Measurements from ENCODE around the gene PNN. TPM values are rescaled to one million over a fixed set of nuclear protein-coding genes. Genes with fewer than 3 reads are reported as not detected.
"Not testable (repeated sequence)": the region's sequence is repeated elsewhere in the genome, so short reads cannot be mapped to it uniquely, and the experiment has no call there.

Gene PNN
- total RNA-seq, 2 donors from 2014 or later: 29.8 to 32.7 TPM

- no peaks in the 10 kb centered on the region for H3K36me3 ChIP-seq
- no peaks in the 10 kb centered on the region for H3K4me1 ChIP-seq (replicated peaks)
- DNase-seq (ENCODE audit: low spot score): no peak
- 58% methylated on average over 3 of the region's 3 CpGs for WGBS
- no peak overlapping the region for H3K27ac ChIP-seq
- H3K9me3 ChIP-seq: no peaks in the 10 kb centered on the region
- TF ChIP-seq POLR2A (IDR thresholded peaks at IDR 0.05): no peak
- TF ChIP-seq CTCF (IDR thresholded peaks at IDR 0.05): no peak
- H3K4me3 ChIP-seq: no peak overlapping the region
- intact Hi-C loops (cut with DNase I): no loop called here
- H3K27me3 ChIP-seq (replicated peaks; ENCODE audit: insufficient read depth): no peaks in the 10 kb centered on the region
These were observed 44.0 kb downstream of the PNN start for GRCh38 chr14:39219075-39219499.

GRCh38 chr14:39220473-39220872 is 45.4 kb downstream of the PNN start:
- H3K36me3 ChIP-seq; H3K9me3 ChIP-seq; H3K27ac ChIP-seq; H3K27me3 ChIP-seq (replicated peaks; ENCODE audit: insufficient read depth); intact Hi-C loops (cut with DNase I); H3K4me3 ChIP-seq; H3K4me1 ChIP-seq (replicated peaks); DNase-seq (ENCODE audit: low spot score): not testable (repeated sequence)
- WGBS: 90% methylated on average over 1 of the region's 1 CpG

- WGBS: 74% methylated on average over 3 of the region's 3 CpGs
- no peak overlapping the region for H3K27ac ChIP-seq
- no peaks in the 10 kb centered on the region for H3K9me3 ChIP-seq
- H3K4me1 ChIP-seq (replicated peaks): no peaks in the 10 kb centered on the region
- no peak for DNase-seq (ENCODE audit: low spot score)
- H3K4me3 ChIP-seq: no peak overlapping the region
- no peaks in the 10 kb centered on the region for H3K27me3 ChIP-seq (replicated peaks; ENCODE audit: insufficient read depth)
- TF ChIP-seq CTCF (IDR thresholded peaks at IDR 0.05) (no peak), POLR2A (IDR thresholded peaks at IDR 0.05) (no peak), POLR2AphosphoS5 (IDR thresholded peaks at IDR 0.05) (no peak)
- intact Hi-C loops (cut with DNase I): no loop called here
- no peaks in the 10 kb centered on the region for H3K36me3 ChIP-seq
These were observed 53.0 kb downstream of the PNN start for GRCh38 chr14:39228044-39228443.

GRCh38 chr14:39228509-39229221 is 53.6 kb downstream of the PNN start:
- no peak for DNase-seq (ENCODE audit: low spot score)
- no peaks in the 10 kb centered on the region for H3K4me1 ChIP-seq (replicated peaks)
- WGBS: 84% methylated on average over 11 of the region's 11 CpGs
- no peak overlapping the region for H3K27ac ChIP-seq
- H3K9me3 ChIP-seq: no peaks in the 10 kb centered on the region
- no peaks in the 10 kb centered on the region for H3K36me3 ChIP-seq
- intact Hi-C loops (cut with DNase I): no loop called here
- TF ChIP-seq CTCF (IDR thresholded peaks at IDR 0.05) (no peak), POLR2AphosphoS5 (IDR thresholded peaks at IDR 0.05) (no peak), POLR2A (IDR thresholded peaks at IDR 0.05) (no peak)
- no peaks in the 10 kb centered on the region for H3K27me3 ChIP-seq (replicated peaks; ENCODE audit: insufficient read depth)
- H3K4me3 ChIP-seq: no peak overlapping the region

- H3K36me3 ChIP-seq: no peaks in the 10 kb centered on the region
- WGBS: 86% methylated on average over 1 of the region's 1 CpG
- no peak for TF ChIP-seq POLR2A (IDR thresholded peaks at IDR 0.05)
- no peak for TF ChIP-seq CTCF (IDR thresholded peaks at IDR 0.05)
- no peak for TF ChIP-seq POLR2AphosphoS5 (IDR thresholded peaks at IDR 0.05)
- intact Hi-C loops (cut with DNase I): no loop called here
- H3K4me1 ChIP-seq (replicated peaks): no peaks in the 10 kb centered on the region
- no peaks in the 10 kb centered on the region for H3K9me3 ChIP-seq
- H3K4me3 ChIP-seq: no peak overlapping the region
- no peak overlapping the region for H3K27ac ChIP-seq
- H3K27me3 ChIP-seq (replicated peaks; ENCODE audit: insufficient read depth): no peaks in the 10 kb centered on the region
- no peak for DNase-seq (ENCODE audit: low spot score)
These were observed 54.1 kb downstream of the PNN start for GRCh38 chr14:39229222-39229543.
